SK-N-SH treated with all-trans-retinoic acid at 6 μM for 48 hours (cell line): ENCODE data around the gene SPOCD1.

Experiments
- OSR1 ChIP-seq: fragments of 250-450 bp; sonication (Bioruptor Pico); IDR thresholded peaks from 2 replicates; pipeline ENCODE4 v1.8.0; 2022; ENCODE audit warnings: moderate library complexity, mild to moderate bottlenecking, inconsistent platforms
- RARB ChIP-seq: fragments of 250-450 bp; sonication (Bioruptor Pico); IDR thresholded peaks from 2 replicates; pipeline ENCODE4 v1.8.0; 2021; ENCODE audit warnings: mild to moderate bottlenecking, moderate library complexity
- ZC3H10 ChIP-seq: fragments of 250-450 bp; sonication (Bioruptor Pico); IDR thresholded peaks from 2 replicates; pipeline ENCODE4 v1.5.1; 2021; ENCODE audit warnings: mild to moderate bottlenecking, moderate library complexity
- ZFP30 ChIP-seq: fragments of 450-650 bp; formaldehyde crosslinking; IDR thresholded peaks from 2 replicates; pipeline ENCODE4 v1.5.0; 2022; ENCODE audit warnings: mild to moderate bottlenecking, moderate library complexity

GRCh38 chr1:31787261-31787660 lies 28.6 kb downstream of the SPOCD1 start:
- TF ChIP-seq OSR1 (CRISPR knock-in tag) (no peak), ZC3H10 (no peak), ZFP30 (no peak), RARB (CRISPR knock-in tag) (no peak)
